GM19238 (cell line): ENCODE results near the gene MAP1LC3A.

Experiments
- DNase-seq: peaks from one replicate; pipeline ENCODE4 v3.0.0; 2011; ENCODE audit warnings: low spot score; ENCODE audit not compliant: insufficient read length

The MAP1LC3A gene

GRCh38 chr20:34529742-34530141 lies 28.8 kb upstream of the MAP1LC3A start:
- no peak for DNase-seq

- DNase-seq: no peak
These were observed 28.2 kb upstream of the MAP1LC3A start for GRCh38 chr20:34530342-34530741.

GRCh38 chr20:34531608-34532265 lies 26.8 kb upstream of the MAP1LC3A start:
- DNase-seq: no peak

GRCh38 chr20:34532320-34532719 lies 26.2 kb upstream of the MAP1LC3A start:
- DNase-seq: no peak

- DNase-seq: no peak
These were observed 25.8 kb upstream of the MAP1LC3A start for GRCh38 chr20:34532756-34533155.

- no peak for DNase-seq
These were observed 23.9 kb upstream of the MAP1LC3A start for GRCh38 chr20:34534391-34535165.

GRCh38 chr20:34535301-34535840 lies 23.1 kb upstream of the MAP1LC3A start:
- no peak for DNase-seq

GRCh38 chr20:34535857-34536256 lies 22.7 kb upstream of the MAP1LC3A start:
- no peak for DNase-seq

- DNase-seq: no peak
These were observed 21.6 kb upstream of the MAP1LC3A start for GRCh38 chr20:34536798-34537394.

- DNase-seq: no peak
These were observed 20.9 kb upstream of the MAP1LC3A start for GRCh38 chr20:34537651-34538050.

- no peak for DNase-seq
These were observed 19.8 kb upstream of the MAP1LC3A start for GRCh38 chr20:34538671-34539123.

GRCh38 chr20:34539756-34540155 lies 18.8 kb upstream of the MAP1LC3A start:
- DNase-seq: no peak

GRCh38 chr20:34540596-34541263 lies 17.8 kb upstream of the MAP1LC3A start:
- no peak for DNase-seq

- DNase-seq: no peak
These were observed 17.1 kb upstream of the MAP1LC3A start for GRCh38 chr20:34541264-34541901.

GRCh38 chr20:34541917-34542316 lies 16.6 kb upstream of the MAP1LC3A start:
- no peak for DNase-seq

- DNase-seq: no peak
These were observed 16.1 kb upstream of the MAP1LC3A start for GRCh38 chr20:34542439-34542838.

GRCh38 chr20:34543463-34544056 lies 15.0 kb upstream of the MAP1LC3A start:
- DNase-seq: no peak

- no peak for DNase-seq
These were observed 14.3 kb upstream of the MAP1LC3A start for GRCh38 chr20:34544109-34544796.

GRCh38 chr20:34546751-34547181 lies 11.8 kb upstream of the MAP1LC3A start:
- DNase-seq: no peak
